ENCODE measurements around the gene DCPS.

Gene DCPS

GRCh38 chr11:126333142-126333541 is 29.3 kb downstream of the DCPS start:
- Histone ChIP-seq H3K9me3 (ENCODE audit: severe bottlenecking) (no peaks in the 10 kb centered on the region), H3K27me3 (ENCODE audit: insufficient read depth, low read depth, severe bottlenecking) (no peaks in the 10 kb centered on the region), H3K4me3 (ENCODE audit: low read depth, low read length) (no peak overlapping the region), H3K36me3 (peaks cover 3% of the 10 kb centered on the region; the same call in 1 of the 2 replicates), H3K27ac (no peak overlapping the region)
- no peak for TF ChIP-seq CTCF (IDR thresholded peaks at IDR 0.05; ENCODE audit: low read depth, low read length)
- no peak for DNase-seq

DNA sequence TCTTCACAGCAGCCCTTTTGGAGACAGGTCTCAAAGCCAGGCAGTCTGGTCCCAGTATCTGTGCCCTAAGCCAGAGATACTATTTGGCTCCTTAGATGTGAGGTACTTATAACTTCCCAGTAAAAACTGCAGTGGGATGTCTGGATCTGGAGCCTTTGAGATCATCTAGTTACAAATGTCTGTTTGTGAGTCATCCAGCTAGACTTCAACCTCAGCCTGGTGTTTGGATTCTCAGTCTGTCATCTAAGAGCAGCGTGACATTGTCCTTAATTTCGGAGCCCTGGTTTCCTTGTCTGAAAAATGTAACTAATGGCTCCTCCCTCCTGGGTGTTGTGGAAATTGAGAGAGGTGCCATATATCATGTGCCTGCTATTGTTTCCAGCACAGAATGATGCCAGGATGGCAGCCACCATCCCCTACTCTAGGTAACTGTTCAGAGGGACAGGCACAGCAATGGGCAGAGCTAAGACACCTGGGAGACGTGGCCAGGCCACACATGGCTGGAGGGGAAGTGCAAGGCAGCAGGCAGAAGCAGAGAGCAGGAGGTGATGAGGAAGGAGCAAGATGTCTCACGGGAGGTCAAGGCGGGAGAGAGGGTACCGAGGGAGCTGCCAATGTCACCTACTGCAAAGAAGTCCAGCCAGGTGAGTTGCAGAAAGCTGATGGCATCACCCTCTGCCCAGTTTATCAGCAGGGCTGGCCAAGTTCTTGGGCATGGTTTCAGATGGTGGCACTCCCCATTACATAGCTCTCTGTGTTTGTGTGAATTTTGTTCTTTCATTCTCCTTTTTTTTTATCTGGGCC is 31.0 kb downstream of the DCPS start:
- no peak for DNase-seq
- TF ChIP-seq CTCF (IDR thresholded peaks at IDR 0.05; ENCODE audit: low read depth, low read length), result no peak

GRCh38 chr11:126335463-126335760 is 31.6 kb downstream of the DCPS start:
- Histone ChIP-seq H3K9me3 (ENCODE audit: severe bottlenecking) (no peaks in the 10 kb centered on the region), H3K27me3 (ENCODE audit: insufficient read depth, low read depth, severe bottlenecking) (no peaks in the 10 kb centered on the region), H3K4me3 (ENCODE audit: low read depth, low read length) (no peak overlapping the region), H3K27ac (no peak overlapping the region), H3K36me3 (peaks cover 3% of the 10 kb centered on the region; the same call in 1 of the 2 replicates)
- no peak for DNase-seq
- no peak for TF ChIP-seq CTCF (IDR thresholded peaks at IDR 0.05; ENCODE audit: low read depth, low read length)

More for the DNA sequence above, 31.0 kb downstream of the DCPS start:
- H3K36me3 ChIP-seq, result peaks cover 3% of the 10 kb centered on the region; the same call in 1 of the 2 replicates
- H3K27me3 ChIP-seq (ENCODE audit: insufficient read depth, low read depth, severe bottlenecking), result no peaks in the 10 kb centered on the region
- H3K9me3 ChIP-seq (ENCODE audit: severe bottlenecking), result no peaks in the 10 kb centered on the region
- no peak overlapping the region for H3K4me3 ChIP-seq (ENCODE audit: low read depth, low read length)
- no peak overlapping the region for H3K27ac ChIP-seq

- TF ChIP-seq CTCF (IDR thresholded peaks at IDR 0.05; ENCODE audit: low read depth, low read length), result no peak
- no peak for DNase-seq
- H3K27me3 ChIP-seq (ENCODE audit: insufficient read depth, low read depth, severe bottlenecking), result no peaks in the 10 kb centered on the region
- H3K4me3 ChIP-seq (ENCODE audit: low read depth, low read length), result no peak overlapping the region
- no peaks in the 10 kb centered on the region for H3K9me3 ChIP-seq (ENCODE audit: severe bottlenecking)
- H3K36me3 ChIP-seq, result peaks cover 3% of the 10 kb centered on the region; the same call in 1 of the 2 replicates
- no peak overlapping the region for H3K27ac ChIP-seq
Measured at GRCh38 chr11:126336138-126336541, 32.3 kb downstream of the DCPS start.

DNA sequence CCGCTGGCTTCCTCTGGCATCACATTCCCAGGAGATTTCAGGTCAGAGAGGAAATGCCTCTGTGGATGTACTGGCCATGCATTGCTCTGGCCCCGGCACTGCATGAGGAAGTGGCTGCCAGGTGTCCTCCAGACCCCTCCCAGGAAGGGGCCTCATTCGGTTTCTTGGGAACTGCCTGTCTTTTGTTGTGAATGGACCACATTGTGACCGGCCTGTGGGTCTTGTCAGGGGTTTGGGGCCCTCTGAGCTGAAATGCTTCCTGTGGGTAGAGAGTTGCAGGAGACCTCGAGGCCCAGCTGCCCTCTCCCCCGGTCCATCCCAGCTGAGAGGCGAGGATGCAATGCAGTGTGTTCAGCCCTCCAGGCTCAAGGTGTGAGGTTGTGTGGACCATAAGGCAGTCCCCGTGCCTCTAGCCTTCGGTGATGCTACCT is 32.8 kb downstream of the DCPS start:
- no peak for TF ChIP-seq CTCF (IDR thresholded peaks at IDR 0.05; ENCODE audit: low read depth, low read length)
- Histone ChIP-seq H3K27ac (no peak overlapping the region), H3K4me3 (ENCODE audit: low read depth, low read length) (no peak overlapping the region), H3K27me3 (ENCODE audit: insufficient read depth, low read depth, severe bottlenecking) (no peaks in the 10 kb centered on the region), H3K36me3 (peaks cover 3% of the 10 kb centered on the region; the same call in 1 of the 2 replicates), H3K9me3 (ENCODE audit: severe bottlenecking) (no peaks in the 10 kb centered on the region)
- DNase-seq, result no peak

- no peak overlapping the region for H3K4me3 ChIP-seq (ENCODE audit: low read depth, low read length)
- no peaks in the 10 kb centered on the region for H3K9me3 ChIP-seq (ENCODE audit: severe bottlenecking)
- H3K36me3 ChIP-seq, result peaks cover 3% of the 10 kb centered on the region; the same call in 1 of the 2 replicates
- DNase-seq, result no peak
- no peaks in the 10 kb centered on the region for H3K27me3 ChIP-seq (ENCODE audit: insufficient read depth, low read depth, severe bottlenecking)
- no peak for TF ChIP-seq CTCF (IDR thresholded peaks at IDR 0.05; ENCODE audit: low read depth, low read length)
- no peak overlapping the region for H3K27ac ChIP-seq
Measured at GRCh38 chr11:126337126-126337473, 33.2 kb downstream of the DCPS start.

Data from WERI-Rb-1 (cell line).